Transverse colon (tissue), 4 donors: ENCODE data around the gene CCDC3.

Experiments used
- CTCF ChIP-seq, 5 experiments: fragments of 200-600 bp in 3 of 5; fragments of 450-650 bp in 2 of 5; sonication (generic) in 3 of 5; IDR thresholded peaks; 1 replicate in 2 of 5; 2 replicates in 3 of 5; pipeline ENCODE4 v1.5.1; 2016 to 2017; ENCODE audit warnings: antibody characterized with exemption in 5 of 5, inconsistent platforms in 3 of 5, mild to moderate bottlenecking in 2 of 5, moderate library complexity in 1 of 5
- EP300 ChIP-seq: sonication (generic); formaldehyde crosslinking; IDR thresholded peaks from one replicate; pipeline ENCODE4 v1.6.1; 2017; ENCODE audit warnings: antibody characterized with exemption, low read depth
- POLR2AphosphoS5 ChIP-seq, 3 donors: sonication (generic); formaldehyde crosslinking; IDR thresholded peaks; one replicate each; pipeline ENCODE4 v1.6.1; 2016; ENCODE audit warnings: antibody characterized with exemption in 3 of 3

- TF ChIP-seq CTCF (IDR thresholded peaks at IDR 0.05) = no peak
- no peak for TF ChIP-seq EP300
- no peak for TF ChIP-seq POLR2AphosphoS5 (IDR thresholded peaks at IDR 0.05)
Measured at GRCh38 chr10:12946372-12946771, 55.1 kb downstream of the CCDC3 start.
